SJSA1 (cell line): ENCODE measurements around the gene NSFL1C. TPM values are rescaled to one million over a fixed set of nuclear protein-coding genes. Genes with fewer than 3 reads are reported as not detected.
A peak's percentile ranks its signal among the peaks of the same experiment; 100 is the strongest.
"Not testable (repeated sequence)": the region's sequence is repeated elsewhere in the genome, so short reads cannot be mapped to it uniquely, and the experiment has no call there.

Source experiments
- DNase-seq, 2 experiments: peaks; one replicate each; pipeline ENCODE4 v3.0.0-alpha.2; 2015 to 2020; ENCODE audit warnings: low spot score in 2 of 2, low read depth in 1 of 2
- H3K27ac ChIP-seq: fragments of 250-450 bp; sonication (Bioruptor Pico); 2 replicates; pipeline ENCODE4 v1.5.1; 2020; ENCODE audit warnings: mild to moderate bottlenecking, moderate library complexity
- H3K27me3 ChIP-seq: fragments of 250-450 bp; sonication (Bioruptor Pico); replicated peaks from 2 replicates; pipeline ENCODE4 v1.5.1; 2020; ENCODE audit warnings: mild to moderate bottlenecking, moderate library complexity
- H3K36me3 ChIP-seq: fragments of 250-450 bp; sonication (Bioruptor Pico); 2 replicates; pipeline ENCODE4 v1.5.1; 2020; ENCODE audit warnings: mild to moderate bottlenecking
- H3K4me1 ChIP-seq: fragments of 250-450 bp; sonication (Bioruptor Pico); replicated peaks from 2 replicates; pipeline ENCODE4 v1.6.1; 2021; ENCODE audit warnings: mild to moderate bottlenecking
- H3K4me3 ChIP-seq: fragments of 250-450 bp; sonication (Bioruptor Pico); 2 replicates; pipeline ENCODE4 v1.5.1; 2020; ENCODE audit warnings: mild to moderate bottlenecking
- H3K9me3 ChIP-seq: fragments of 250-450 bp; sonication (Bioruptor Pico); replicated peaks from 2 replicates; pipeline ENCODE4 v1.5.1; 2020; ENCODE audit warnings: mild to moderate bottlenecking
- total RNA-seq: library from RNA; depleted of rRNA; stranded (reverse); fragments of >200 nt; shearing (Covaris generic); gene quantifications from 2 replicates; pipeline ENCODE4 v1.2.3, GENCODE V29; 2014

Gene NSFL1C
- total RNA-seq, 1 experiment from 2014 or later: 57.3 TPM

DNA sequence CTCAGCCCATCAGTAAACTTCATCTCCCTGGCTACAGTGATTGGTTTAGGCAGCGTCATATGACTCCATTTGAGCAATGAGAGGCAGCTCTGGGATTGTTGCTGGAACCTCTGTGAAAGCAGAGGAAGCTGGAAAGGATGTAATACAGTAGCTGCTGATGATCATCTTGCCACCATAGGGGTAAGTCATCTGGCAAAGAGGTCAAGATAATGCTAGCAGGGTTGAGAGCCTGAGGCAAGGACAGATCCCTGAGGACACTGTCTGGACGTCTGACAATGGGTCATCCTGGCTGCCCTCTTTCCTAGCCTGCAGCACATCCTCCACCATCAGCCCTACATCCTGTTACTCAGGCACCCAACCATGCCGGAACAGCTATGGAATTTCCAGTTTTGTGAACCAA, 48.3 kb downstream of the NSFL1C start:
- H3K36me3 ChIP-seq: no peaks in the 10 kb centered on the region
- H3K4me3 ChIP-seq: no peak overlapping the region
- no peak for DNase-seq
- peaks cover 2% of the 10 kb centered on the region; the same call in 1 of the 2 replicates for H3K9me3 ChIP-seq
- no peaks in the 10 kb centered on the region for H3K27me3 ChIP-seq
- peaks cover 32% of the 10 kb centered on the region for H3K4me1 ChIP-seq
- peak overlapping the region; percentile 39 for H3K27ac ChIP-seq

DNA sequence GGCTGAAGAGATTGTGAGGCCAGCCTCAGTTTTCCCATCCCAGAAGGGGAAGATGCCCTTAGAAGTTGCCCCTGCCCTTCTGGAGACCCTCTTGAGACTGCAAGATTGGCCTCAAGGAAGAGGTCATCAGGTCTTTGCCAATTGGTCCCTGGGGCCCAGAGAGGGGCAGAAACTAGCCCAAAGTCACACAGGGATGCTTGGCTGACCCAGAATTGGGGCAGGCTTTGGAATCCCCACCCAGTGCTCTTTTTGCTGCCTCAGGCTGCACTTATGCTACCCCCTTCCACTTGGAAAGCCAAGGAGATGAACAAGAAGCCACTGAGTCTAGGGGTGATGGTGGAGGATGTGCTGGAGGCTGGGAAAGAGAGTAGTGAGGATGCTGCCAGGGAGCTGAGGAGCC, 48.9 kb downstream of the NSFL1C start:
- Histone ChIP-seq H3K4me1 (peaks cover 32% of the 10 kb centered on the region), H3K4me3 (no peak overlapping the region), H3K36me3 (no peaks in the 10 kb centered on the region), H3K27ac (peak overlapping the region; percentile 39), H3K9me3 (peaks cover 2% of the 10 kb centered on the region; the same call in 1 of the 2 replicates), H3K27me3 (no peaks in the 10 kb centered on the region)
- no peak for DNase-seq

DNA sequence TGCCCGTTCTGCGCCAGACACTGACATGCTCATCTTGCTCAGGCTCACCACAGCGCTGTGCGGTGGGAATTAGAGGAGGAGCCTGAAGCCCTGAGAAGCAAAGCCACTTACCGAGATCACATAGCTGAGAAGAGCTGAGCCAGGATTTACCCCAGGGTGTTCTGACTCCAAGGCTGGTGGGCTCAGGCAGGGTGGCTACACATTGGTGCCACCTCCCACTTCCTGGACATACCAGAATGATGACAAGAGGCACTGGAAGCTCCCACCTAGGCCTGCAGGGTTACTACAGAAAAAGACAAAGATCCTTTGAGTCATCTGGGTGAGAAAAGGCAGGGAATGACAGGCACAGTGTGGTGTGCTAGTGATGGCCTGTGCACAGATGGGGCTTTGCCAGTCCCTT, 49.4 kb downstream of the NSFL1C start:
- peak overlapping the region; percentile 54 for H3K27ac ChIP-seq
- DNase-seq: peak; percentile 85 to 92
- no peaks in the 10 kb centered on the region for H3K36me3 ChIP-seq

DNA sequence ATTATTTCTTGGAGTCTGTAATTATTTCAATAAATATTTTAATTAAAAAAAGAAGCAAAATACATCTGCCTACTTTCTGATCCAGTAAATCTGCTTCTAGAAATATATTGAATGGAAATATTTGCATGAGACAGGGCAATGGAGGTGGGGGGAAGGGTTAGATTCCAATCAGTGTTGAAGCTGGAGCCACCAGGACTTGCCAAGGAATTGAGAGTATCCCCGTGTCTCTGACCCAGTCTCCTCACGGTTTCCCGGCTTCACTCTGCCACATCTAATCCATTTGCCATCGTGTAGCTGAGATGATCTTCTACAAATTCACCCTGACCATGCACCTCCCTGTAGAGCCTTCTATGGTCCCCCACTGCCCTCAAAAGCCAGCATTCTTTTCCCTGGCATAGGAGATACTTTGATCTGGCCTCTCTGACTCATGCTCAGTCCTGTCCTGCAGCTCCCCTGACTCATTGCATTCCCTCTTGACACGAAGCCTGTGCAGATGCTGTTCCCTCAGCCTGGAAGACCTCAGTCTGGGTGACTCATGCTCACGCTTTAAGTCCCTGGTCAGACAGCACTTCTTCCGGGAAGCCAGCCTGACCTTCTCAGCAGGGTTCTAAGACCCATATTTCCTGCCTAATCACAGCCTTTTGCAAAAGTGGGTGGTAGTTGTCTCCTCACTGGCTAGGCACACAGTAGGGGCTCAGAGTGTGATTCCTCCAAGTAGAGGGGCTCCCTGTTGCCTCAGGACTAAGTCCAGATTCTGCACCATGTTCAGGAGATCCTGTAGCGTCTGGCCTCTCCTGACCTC, 50.8 kb downstream of the NSFL1C start:
- Histone ChIP-seq H3K27ac (peak overlapping the region; percentile 54), H3K4me3 (no peak overlapping the region), H3K36me3 (no peaks in the 10 kb centered on the region), H3K27me3 (no peaks in the 10 kb centered on the region), H3K4me1 (peaks cover 32% of the 10 kb centered on the region), H3K9me3 (peaks cover 2% of the 10 kb centered on the region; the same call in 1 of the 2 replicates)
- DNase-seq: peak; percentile 79 to 93

More for the DNA sequence above, 49.4 kb downstream of the NSFL1C start:
- no peak overlapping the region for H3K4me3 ChIP-seq
- H3K4me1 ChIP-seq: peaks cover 32% of the 10 kb centered on the region
- H3K27me3 ChIP-seq: no peaks in the 10 kb centered on the region
- H3K9me3 ChIP-seq: peaks cover 2% of the 10 kb centered on the region; the same call in 1 of the 2 replicates

DNA sequence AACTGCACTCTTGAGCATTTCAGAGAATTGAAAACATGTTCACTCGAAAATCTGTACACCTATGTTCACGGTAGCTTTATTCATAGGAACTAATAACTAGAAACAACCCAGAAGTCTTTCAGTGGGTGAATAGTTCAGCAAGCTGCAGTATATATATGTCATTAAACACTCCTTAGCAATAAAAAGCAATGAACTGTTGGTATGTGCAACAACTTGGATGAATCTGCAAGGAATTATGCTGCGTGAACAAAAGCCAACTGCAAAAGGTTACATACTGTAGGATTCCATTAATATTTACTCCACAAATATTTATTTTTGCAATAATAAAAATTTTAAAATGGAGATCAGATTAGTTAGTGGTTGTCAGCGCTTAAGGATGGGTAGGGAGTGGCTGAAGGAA, 51.7 kb downstream of the NSFL1C start:
- peaks cover 32% of the 10 kb centered on the region for H3K4me1 ChIP-seq
- H3K27ac ChIP-seq: no peak overlapping the region
- H3K36me3 ChIP-seq: no peaks in the 10 kb centered on the region
- H3K4me3 ChIP-seq: no peak overlapping the region
- no peak for DNase-seq
- no peaks in the 10 kb centered on the region for H3K27me3 ChIP-seq
- peaks cover 2% of the 10 kb centered on the region; the same call in 1 of the 2 replicates for H3K9me3 ChIP-seq

DNA sequence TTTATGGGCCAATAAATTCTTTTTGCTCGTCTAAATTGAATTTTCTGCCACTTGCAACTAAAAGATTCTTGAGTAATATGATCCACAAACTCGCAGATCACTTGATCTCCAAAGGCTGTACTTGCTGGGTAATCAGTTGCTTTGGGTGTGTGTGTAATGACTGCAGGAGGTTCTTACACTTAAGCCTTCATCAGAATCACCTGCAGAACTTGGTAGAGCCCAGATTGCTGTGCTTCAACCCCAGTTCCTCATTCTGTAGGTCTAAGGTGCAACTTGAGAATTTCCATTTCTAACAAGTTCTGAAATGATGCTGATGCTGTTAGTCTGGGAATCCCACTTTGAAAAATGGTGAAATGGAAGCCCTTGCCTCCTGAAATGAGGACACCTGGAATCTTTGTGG, 60.8 kb downstream of the NSFL1C start:
- H3K27me3 ChIP-seq: no peaks in the 10 kb centered on the region
- H3K27ac ChIP-seq: no peak overlapping the region
- no peaks in the 10 kb centered on the region for H3K4me1 ChIP-seq
- no peak overlapping the region for H3K4me3 ChIP-seq
- no peaks in the 10 kb centered on the region for H3K36me3 ChIP-seq
- DNase-seq: no peak
- H3K9me3 ChIP-seq: no peaks in the 10 kb centered on the region

DNA sequence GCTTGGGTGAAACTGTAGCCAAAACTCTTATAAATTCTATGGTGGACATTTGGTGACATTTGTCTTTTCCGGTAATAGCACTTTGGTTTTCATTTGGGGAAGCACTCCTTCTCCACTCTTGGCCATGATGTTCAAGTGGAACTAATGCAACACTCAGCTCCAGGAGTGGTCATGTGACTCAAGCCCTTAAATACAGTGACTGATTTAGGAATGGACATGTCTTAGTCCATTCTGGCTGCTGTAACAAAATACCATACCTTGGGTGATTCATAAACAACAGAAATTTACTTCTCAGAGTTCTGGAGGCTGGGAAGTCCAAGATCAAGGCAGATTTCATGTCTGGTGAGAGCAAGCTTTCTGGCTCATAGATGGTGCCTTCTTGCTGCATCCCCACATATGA, 63.0 kb downstream of the NSFL1C start:
- Histone ChIP-seq H3K27ac (no peak overlapping the region), H3K4me1 (peaks cover 12% of the 10 kb centered on the region), H3K27me3 (no peaks in the 10 kb centered on the region), H3K9me3 (no peaks in the 10 kb centered on the region), H3K4me3 (no peak overlapping the region), H3K36me3 (no peaks in the 10 kb centered on the region)
- DNase-seq: no peak

DNA sequence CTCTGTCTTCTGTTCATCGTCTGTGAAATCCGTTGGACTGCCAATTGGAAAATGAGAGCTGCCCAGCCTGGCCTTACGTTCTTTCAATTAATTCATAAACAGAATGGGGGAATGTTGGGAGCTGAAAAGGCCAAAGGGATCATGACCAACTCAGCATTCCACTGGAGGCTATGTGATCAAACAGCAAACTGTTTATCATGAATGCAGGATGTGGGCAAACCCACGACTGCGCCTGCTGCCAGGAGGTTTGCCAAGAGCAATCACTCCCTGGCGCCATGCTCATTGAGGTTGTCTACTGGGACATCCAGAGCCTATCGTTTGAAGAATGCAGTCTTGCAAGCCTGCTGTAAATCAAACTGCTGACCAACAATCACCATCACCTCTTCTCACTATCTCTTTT, 64.5 kb downstream of the NSFL1C start:
- Histone ChIP-seq H3K36me3 (no peaks in the 10 kb centered on the region), H3K9me3 (no peaks in the 10 kb centered on the region), H3K4me1 (peaks cover 12% of the 10 kb centered on the region), H3K27me3 (no peaks in the 10 kb centered on the region), H3K4me3 (no peak overlapping the region), H3K27ac (no peak overlapping the region)
- DNase-seq: no peak

DNA sequence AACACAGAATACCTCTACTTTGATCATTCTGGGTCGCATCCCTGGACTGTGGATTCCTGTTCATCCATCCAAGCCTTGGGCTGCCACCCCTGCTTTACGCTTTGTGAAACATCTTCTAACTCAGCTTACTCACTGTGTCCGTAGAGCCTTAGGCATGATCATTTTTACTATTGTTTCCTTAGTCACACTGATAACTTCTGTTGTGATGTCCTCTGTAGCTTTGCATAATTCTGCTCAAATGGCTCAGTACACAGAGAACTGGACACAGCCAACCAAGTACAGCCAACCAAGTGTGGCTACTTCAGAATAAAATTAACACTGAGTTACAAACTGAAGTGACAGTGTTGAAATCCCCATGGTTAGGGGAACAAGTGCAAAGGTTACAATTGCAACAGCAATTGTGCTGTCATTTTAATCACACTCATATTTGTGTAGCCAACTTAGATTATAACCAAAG, 65.2 kb downstream of the NSFL1C start:
- peaks cover 12% of the 10 kb centered on the region for H3K4me1 ChIP-seq
- H3K4me3 ChIP-seq: no peak overlapping the region
- no peaks in the 10 kb centered on the region for H3K36me3 ChIP-seq
- H3K9me3 ChIP-seq: no peaks in the 10 kb centered on the region
- H3K27ac ChIP-seq: no peak overlapping the region
- H3K27me3 ChIP-seq: no peaks in the 10 kb centered on the region
- DNase-seq: no peak

DNA sequence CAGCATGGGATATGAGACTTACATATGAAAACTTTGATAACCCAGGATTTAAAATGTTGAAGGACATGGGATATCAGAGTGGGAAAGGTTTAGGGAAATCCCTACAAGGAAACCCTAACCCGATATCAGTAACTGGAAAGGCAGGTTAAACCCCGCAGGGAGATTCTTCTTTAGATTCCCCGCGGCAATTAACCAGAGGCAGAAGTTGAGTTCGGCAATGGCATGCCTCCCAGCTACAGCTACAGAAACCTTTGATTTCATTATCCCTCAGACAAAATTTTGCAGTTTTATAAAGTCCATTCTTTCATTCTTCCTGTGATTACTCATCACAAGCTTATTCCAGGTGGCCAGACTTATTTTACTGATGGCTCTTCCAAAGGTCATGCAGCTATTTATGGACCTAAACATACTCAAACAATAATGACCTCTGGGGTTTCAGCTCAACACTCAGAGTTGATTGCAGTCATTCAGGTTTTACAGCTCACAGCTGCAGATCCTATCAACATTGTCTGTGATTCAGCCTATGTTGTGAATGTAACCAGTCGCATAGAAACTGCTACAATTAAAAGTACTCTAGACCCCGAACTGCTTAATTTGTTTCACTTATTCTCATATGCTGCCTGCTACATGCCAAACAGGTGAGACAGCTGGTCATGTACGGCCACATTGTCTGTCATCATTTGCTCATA, 66.8 kb downstream of the NSFL1C start:
- peaks cover 12% of the 10 kb centered on the region for H3K4me1 ChIP-seq
- not testable (repeated sequence) for H3K27me3 ChIP-seq, H3K9me3 ChIP-seq, H3K4me3 ChIP-seq, H3K36me3 ChIP-seq
- peak overlapping the region; percentile 35 for H3K27ac ChIP-seq
- peak in 1 of 2 experiments; percentile 50 for DNase-seq

DNA sequence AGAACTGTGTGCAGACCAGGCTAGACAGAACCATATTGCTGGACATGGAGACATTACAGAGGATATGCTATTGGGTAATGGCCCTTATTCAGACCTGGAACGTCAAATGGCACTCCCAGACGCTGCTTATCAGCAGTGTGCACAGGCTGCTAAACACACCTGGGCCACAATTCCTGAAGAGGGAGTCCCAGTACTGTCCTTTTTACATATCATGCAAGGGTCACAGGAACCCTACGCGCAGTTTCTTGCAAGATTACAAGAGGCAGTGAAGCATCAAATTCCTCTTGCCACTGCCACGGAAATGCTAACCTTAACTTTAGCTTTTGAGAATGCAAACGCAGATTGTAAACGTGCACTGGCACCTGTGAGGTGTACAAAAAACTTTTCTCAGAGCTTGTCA, 68.5 kb downstream of the NSFL1C start:
- peaks cover 17% of the 10 kb centered on the region for H3K4me1 ChIP-seq
- not testable (repeated sequence) for H3K36me3 ChIP-seq, H3K4me3 ChIP-seq

DNA sequence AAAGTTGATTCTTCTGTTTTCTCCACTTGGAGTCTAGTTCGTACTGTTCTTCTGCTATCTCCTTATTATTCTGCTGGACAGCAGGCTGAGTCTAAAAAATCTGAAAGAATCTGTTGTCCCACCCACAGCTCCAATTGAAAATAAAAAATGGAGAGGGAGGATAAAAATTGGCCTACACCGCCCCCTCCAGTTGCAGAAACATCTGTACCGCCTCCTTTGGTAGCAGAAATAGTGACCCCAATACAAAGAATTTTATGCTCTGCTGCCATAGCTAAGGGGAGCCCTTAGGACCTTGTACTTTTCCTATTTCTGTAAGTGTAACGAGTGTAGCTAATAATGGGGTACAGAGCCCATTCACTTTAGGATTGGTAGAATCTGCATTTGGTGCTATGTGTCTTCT, 68.9 kb downstream of the NSFL1C start:
- Histone ChIP-seq H3K4me1 (peaks cover 18% of the 10 kb centered on the region), H3K27me3 (no peaks in the 10 kb centered on the region), H3K4me3 (no peak overlapping the region), H3K27ac (no peak overlapping the region), H3K36me3 (peaks cover 1% of the 10 kb centered on the region; the same call in 1 of the 2 replicates), H3K9me3 (no peaks in the 10 kb centered on the region)
- no peak for DNase-seq

More for the DNA sequence above, 68.5 kb downstream of the NSFL1C start:
- not testable (repeated sequence) for H3K9me3 ChIP-seq, DNase-seq, H3K27ac ChIP-seq, H3K27me3 ChIP-seq

DNA sequence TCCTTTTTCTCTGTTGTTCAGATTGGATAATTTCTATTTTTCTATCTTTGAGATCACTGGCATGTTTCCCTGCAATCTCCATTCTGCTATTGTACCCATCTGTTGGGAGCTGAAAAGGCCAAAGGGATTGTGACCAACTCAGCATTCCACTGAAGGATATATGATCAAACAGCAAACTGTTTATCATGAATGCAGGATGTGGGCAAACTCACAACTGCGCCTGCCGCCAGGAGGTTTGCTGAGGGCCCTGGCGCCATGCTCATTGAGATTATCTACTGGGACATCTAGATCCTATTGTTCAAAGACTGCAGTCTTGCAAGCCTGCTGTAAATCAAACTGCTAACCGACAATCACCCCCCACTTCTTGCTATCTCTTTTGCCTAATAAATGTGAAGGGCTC, 69.9 kb downstream of the NSFL1C start:
- Histone ChIP-seq H3K36me3 (peaks cover 2% of the 10 kb centered on the region; the same call in 1 of the 2 replicates), H3K27ac (no peak overlapping the region), H3K4me3 (no peak overlapping the region), H3K9me3 (no peaks in the 10 kb centered on the region), H3K4me1 (peaks cover 20% of the 10 kb centered on the region), H3K27me3 (no peaks in the 10 kb centered on the region)
- DNase-seq: no peak

DNA sequence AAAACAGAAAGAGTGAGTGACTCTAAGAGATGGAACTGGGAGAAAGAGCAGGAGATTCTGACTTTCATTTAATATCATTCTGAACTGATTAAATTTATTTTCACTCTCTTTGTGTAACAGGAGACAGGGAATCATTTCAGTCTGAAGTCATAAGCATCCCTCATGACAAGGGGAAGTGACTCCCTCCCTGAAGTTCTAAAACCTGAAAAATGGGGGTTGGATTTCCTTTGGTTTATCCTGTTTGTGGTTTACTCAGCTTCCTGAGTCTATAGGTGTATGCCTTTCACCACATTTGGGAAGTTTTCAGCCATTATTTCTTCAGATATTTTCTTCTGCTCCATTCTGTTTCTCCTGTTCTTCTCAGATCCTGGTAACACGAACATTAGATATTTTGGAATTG, 70.4 kb downstream of the NSFL1C start:
- Histone ChIP-seq H3K4me3 (no peak overlapping the region), H3K27me3 (no peaks in the 10 kb centered on the region), H3K9me3 (no peaks in the 10 kb centered on the region), H3K36me3 (peaks cover 2% of the 10 kb centered on the region; the same call in 1 of the 2 replicates), H3K27ac (no peak overlapping the region), H3K4me1 (peaks cover 24% of the 10 kb centered on the region)
- DNase-seq: no peak
